Measurements from ENCODE around the gene C2orf80.

DNA sequence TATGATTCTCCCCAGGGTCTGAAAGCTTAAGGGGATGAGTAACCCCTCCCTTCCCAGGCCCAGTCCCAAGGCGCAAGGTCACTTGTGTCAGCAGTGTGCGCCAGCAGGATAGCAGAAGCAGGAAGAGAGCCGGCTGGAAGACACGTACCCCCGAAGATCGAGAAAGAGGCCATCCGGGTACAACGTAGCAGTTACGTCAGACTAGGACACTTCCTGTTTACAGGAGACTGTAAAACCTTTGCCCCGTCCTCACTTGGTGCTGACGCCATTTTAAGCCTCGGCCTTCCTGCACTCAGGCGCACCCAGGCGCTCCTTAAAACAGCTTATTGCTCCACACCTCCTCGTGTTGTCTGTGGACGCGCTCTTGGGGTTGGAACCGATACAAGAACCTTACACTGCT is 50.4 kb downstream of the C2orf80 start:
- TF ChIP-seq, protein P1, sequence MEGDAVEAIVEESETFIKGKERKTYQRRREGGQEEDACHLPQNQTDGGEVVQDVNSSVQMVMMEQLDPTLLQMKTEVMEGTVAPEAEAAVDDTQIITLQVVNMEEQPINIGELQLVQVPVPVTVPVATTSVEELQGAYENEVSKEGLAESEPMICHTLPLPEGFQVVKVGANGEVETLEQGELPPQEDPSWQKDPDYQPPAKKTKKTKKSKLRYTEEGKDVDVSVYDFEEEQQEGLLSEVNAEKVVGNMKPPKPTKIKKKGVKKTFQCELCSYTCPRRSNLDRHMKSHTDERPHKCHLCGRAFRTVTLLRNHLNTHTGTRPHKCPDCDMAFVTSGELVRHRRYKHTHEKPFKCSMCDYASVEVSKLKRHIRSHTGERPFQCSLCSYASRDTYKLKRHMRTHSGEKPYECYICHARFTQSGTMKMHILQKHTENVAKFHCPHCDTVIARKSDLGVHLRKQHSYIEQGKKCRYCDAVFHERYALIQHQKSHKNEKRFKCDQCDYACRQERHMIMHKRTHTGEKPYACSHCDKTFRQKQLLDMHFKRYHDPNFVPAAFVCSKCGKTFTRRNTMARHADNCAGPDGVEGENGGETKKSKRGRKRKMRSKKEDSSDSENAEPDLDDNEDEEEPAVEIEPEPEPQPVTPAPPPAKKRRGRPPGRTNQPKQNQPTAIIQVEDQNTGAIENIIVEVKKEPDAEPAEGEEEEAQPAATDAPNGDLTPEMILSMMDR (IDR thresholded peaks at IDR 0.05), result no peak
- no peak for TF ChIP-seq POLR2A (IDR thresholded peaks at IDR 0.05)
